Mesothelial cell of epicardium (in vitro differentiated cells): Measurements from ENCODE around the gene MROH2A. TPM values are rescaled to one million over a fixed set of nuclear protein-coding genes. Genes with fewer than 3 reads are reported as not detected.
A peak's percentile ranks its signal among the peaks of the same experiment; 100 is the strongest.

Source experiments
- DNase-seq, 2 experiments: peaks; one replicate each; pipeline ENCODE4 v3.0.0; 2021; ENCODE audit warnings: low spot score in 2 of 2; ENCODE audit not compliant: unreplicated experiment in 2 of 2
- H3K27ac Mint-ChIP-seq: 2 replicates; pipeline ENCODE4 v1.8.0; 2021; ENCODE audit warnings: mixed read lengths
- H3K27me3 Mint-ChIP-seq: 2 replicates; pipeline ENCODE4 v1.8.0; 2021; ENCODE audit warnings: low read depth, mixed read lengths
- H3K36me3 Mint-ChIP-seq: 2 replicates; pipeline ENCODE4 v1.8.0; 2021; ENCODE audit warnings: mixed read lengths
- H3K4me1 Mint-ChIP-seq: 2 replicates; pipeline ENCODE4 v1.8.0; 2021; ENCODE audit warnings: mixed read lengths
- H3K4me3 Mint-ChIP-seq: 2 replicates; pipeline ENCODE4 v1.8.0; 2021; ENCODE audit warnings: mild to moderate bottlenecking, moderate library complexity, mixed read lengths
- H3K9me3 Mint-ChIP-seq: 2 replicates; pipeline ENCODE4 v1.8.0; 2021; ENCODE audit warnings: mixed read lengths
- CTCF ChIP-seq: fragments of 200-600 bp; sonication (generic); IDR thresholded peaks from one replicate; pipeline ENCODE4 v1.5.0; 2021; ENCODE audit warnings: antibody characterized with exemption; ENCODE audit not compliant: unreplicated experiment
- total RNA-seq: library from RNA; stranded (reverse); gene quantifications from 3 replicates; pipeline ENCODE4 v1.2.1, GENCODE V29; 2021

MROH2A gene
- total RNA-seq, 1 donor from 2014 or later, result not detected

- peaks cover 34% of the 10 kb centered on the region for H3K27me3 Mint-ChIP-seq
- H3K4me1 Mint-ChIP-seq, result peaks cover 3% of the 10 kb centered on the region
- no peak for TF ChIP-seq CTCF
- peaks cover 3% of the 10 kb centered on the region for H3K36me3 Mint-ChIP-seq
- no peak overlapping the region for H3K27ac Mint-ChIP-seq
- H3K4me3 Mint-ChIP-seq, result no peak overlapping the region
- peaks cover 10% of the 10 kb centered on the region for H3K9me3 Mint-ChIP-seq
- DNase-seq, result peak in 1 of 2 experiments; percentile 17
These were observed 33.0 kb downstream of the MROH2A start for GRCh38 chr2:233811087-233811486.

GRCh38 chr2:233811732-233812131, 33.6 kb downstream of the MROH2A start:
- peaks cover 31% of the 10 kb centered on the region for H3K27me3 Mint-ChIP-seq
- H3K4me1 Mint-ChIP-seq, result peaks cover 10% of the 10 kb centered on the region

GRCh38 chr2:233813236-233814055, 35.3 kb downstream of the MROH2A start:
- Mint-ChIP-seq H3K4me1 (peaks cover 18% of the 10 kb centered on the region), H3K27ac (no peak overlapping the region), H3K27me3 (peaks cover 27% of the 10 kb centered on the region), H3K36me3 (peaks cover 3% of the 10 kb centered on the region), H3K4me3 (no peak overlapping the region), H3K9me3 (peaks cover 15% of the 10 kb centered on the region)
- TF ChIP-seq CTCF, result no peak
- no peak for DNase-seq

More at GRCh38 chr2:233811732-233812131, 33.6 kb downstream of the MROH2A start:
- H3K27ac Mint-ChIP-seq, result no peak overlapping the region
- peaks cover 15% of the 10 kb centered on the region for H3K9me3 Mint-ChIP-seq
- peak; percentile 7 to 30 for DNase-seq
- peaks cover 3% of the 10 kb centered on the region for H3K36me3 Mint-ChIP-seq
- no peak overlapping the region for H3K4me3 Mint-ChIP-seq
- no peak for TF ChIP-seq CTCF

- Mint-ChIP-seq H3K4me3 (no peak overlapping the region), H3K27ac (no peak overlapping the region), H3K27me3 (peaks cover 22% of the 10 kb centered on the region), H3K4me1 (peaks cover 18% of the 10 kb centered on the region), H3K9me3 (peaks cover 15% of the 10 kb centered on the region), H3K36me3 (peaks cover 3% of the 10 kb centered on the region)
- peak in 1 of 2 experiments; percentile 8 for DNase-seq
- no peak for TF ChIP-seq CTCF
These were observed 36.1 kb downstream of the MROH2A start for GRCh38 chr2:233814056-233814835.

GRCh38 chr2:233815861-233816260, 37.7 kb downstream of the MROH2A start:
- no peak overlapping the region for H3K27ac Mint-ChIP-seq
- H3K9me3 Mint-ChIP-seq, result peaks cover 15% of the 10 kb centered on the region
- peaks cover 18% of the 10 kb centered on the region for H3K4me1 Mint-ChIP-seq
- no peak overlapping the region for H3K4me3 Mint-ChIP-seq
- TF ChIP-seq CTCF, result no peak
- H3K36me3 Mint-ChIP-seq, result peaks cover 3% of the 10 kb centered on the region
- H3K27me3 Mint-ChIP-seq, result peaks cover 20% of the 10 kb centered on the region
- no peak for DNase-seq
